Activated naive CD8-positive, alpha-beta T cell treated with anti-CD3 and anti-CD28 coated beads for 36 hours (primary cell): ENCODE measurements around the gene CABP5. TPM values are rescaled to one million over a fixed set of nuclear protein-coding genes. Genes with fewer than 3 reads are reported as not detected.

Experiments
- DNase-seq: peaks from one replicate; pipeline ENCODE4 v3.0.0; 2021
- H3K27ac Mint-ChIP-seq: one replicate; pipeline ENCODE4 v1.8.0; 2022; ENCODE audit warnings: mild to moderate bottlenecking, moderate library complexity, mixed read lengths
- H3K27me3 Mint-ChIP-seq: one replicate; pipeline ENCODE4 v1.8.0; 2022; ENCODE audit warnings: mild to moderate bottlenecking, mixed read lengths
- H3K36me3 Mint-ChIP-seq: one replicate; pipeline ENCODE4 v1.8.0; 2021; ENCODE audit warnings: mild to moderate bottlenecking, mixed read lengths
- H3K4me1 Mint-ChIP-seq: one replicate; pipeline ENCODE4 v1.8.0; 2021; ENCODE audit warnings: mixed read lengths
- H3K4me3 Mint-ChIP-seq: one replicate; pipeline ENCODE4 v1.8.0; 2022; ENCODE audit warnings: mild to moderate bottlenecking, moderate library complexity, mixed read lengths
- H3K9me3 Mint-ChIP-seq: one replicate; pipeline ENCODE4 v1.8.0; 2022; ENCODE audit warnings: mixed read lengths
- total RNA-seq, 2 experiments: library from RNA; stranded (reverse); gene quantifications; one replicate each; pipeline ENCODE4 v1.2.3, GENCODE V29; 2021

Gene CABP5
- total RNA-seq, 2 experiments from 2014 or later, result not detected

- H3K9me3 Mint-ChIP-seq, result no peaks in the 10 kb centered on the region
- DNase-seq, result no peak
- no peaks in the 10 kb centered on the region for H3K4me1 Mint-ChIP-seq
- H3K27me3 Mint-ChIP-seq, result peaks cover 14% of the 10 kb centered on the region
- H3K27ac Mint-ChIP-seq, result no peak overlapping the region
- H3K4me3 Mint-ChIP-seq, result no peak overlapping the region
- H3K36me3 Mint-ChIP-seq, result no peaks in the 10 kb centered on the region
These were observed 43.0 kb downstream of the CABP5 start for GRCh38 chr19:48000846-48001245.

GRCh38 chr19:47998800-47999199, 45.1 kb downstream of the CABP5 start:
- Mint-ChIP-seq H3K27me3 (peaks cover 15% of the 10 kb centered on the region), H3K4me3 (no peak overlapping the region), H3K4me1 (no peaks in the 10 kb centered on the region), H3K27ac (no peak overlapping the region), H3K36me3 (no peaks in the 10 kb centered on the region), H3K9me3 (no peaks in the 10 kb centered on the region)
- DNase-seq, result no peak

- Mint-ChIP-seq H3K36me3 (no peaks in the 10 kb centered on the region), H3K9me3 (no peaks in the 10 kb centered on the region), H3K27me3 (peaks cover 21% of the 10 kb centered on the region), H3K4me3 (no peak overlapping the region), H3K27ac (no peak overlapping the region), H3K4me1 (no peaks in the 10 kb centered on the region)
- no peak for DNase-seq
These were observed 47.6 kb downstream of the CABP5 start for GRCh38 chr19:47996230-47996727.

- no peak within 1 kb of the TSS for H3K27ac Mint-ChIP-seq
- no peaks in the 10 kb centered on the region for H3K4me1 Mint-ChIP-seq
- no peaks in the 10 kb centered on the region for H3K36me3 Mint-ChIP-seq
These were observed 49.6 kb downstream of the CABP5 start, which contains the start of gene ELSPBP1 for GRCh38 chr19:47994209-47994802. Gene ELSPBP1, plus strand, starts transcription at chr19:47994632. Its CDS starts 14,036 bp downstream, at chr19:48008668.

GRCh38 chr19:47992070-47992469, 51.8 kb downstream of the CABP5 start, which contains the start of gene BSPH1:
Gene BSPH1, minus strand, starts transcription at chr19:47992170. Its CDS starts 89 bp downstream, at chr19:47992081.
- no peak for DNase-seq

More at GRCh38 chr19:47994209-47994802, 49.6 kb downstream of the CABP5 start, which contains the start of gene ELSPBP1:
- no peaks in the 10 kb centered on the region for H3K9me3 Mint-ChIP-seq
- no peak for DNase-seq
- H3K27me3 Mint-ChIP-seq, result peaks cover 36% of the 10 kb centered on the region
- no peak within 1 kb of the TSS for H3K4me3 Mint-ChIP-seq

GRCh38 chr19:47991191-47991808, 52.6 kb downstream of the CABP5 start:
- no peak for DNase-seq
- no peak overlapping the region for H3K27ac Mint-ChIP-seq
- H3K4me3 Mint-ChIP-seq, result no peak overlapping the region
- no peaks in the 10 kb centered on the region for H3K4me1 Mint-ChIP-seq
- no peaks in the 10 kb centered on the region for H3K36me3 Mint-ChIP-seq
- no peaks in the 10 kb centered on the region for H3K9me3 Mint-ChIP-seq
- H3K27me3 Mint-ChIP-seq, result peaks cover 40% of the 10 kb centered on the region

More at GRCh38 chr19:47992070-47992469, 51.8 kb downstream of the CABP5 start, which contains the start of gene BSPH1:
- H3K27me3 Mint-ChIP-seq, result peaks cover 42% of the 10 kb centered on the region
- H3K4me1 Mint-ChIP-seq, result no peaks in the 10 kb centered on the region
- H3K36me3 Mint-ChIP-seq, result no peaks in the 10 kb centered on the region
- H3K4me3 Mint-ChIP-seq, result no peak within 1 kb of the TSS
- no peak within 1 kb of the TSS for H3K27ac Mint-ChIP-seq
- H3K9me3 Mint-ChIP-seq, result no peaks in the 10 kb centered on the region

Other genes with a start within 250 kb of the CABP5 start
- not detected for gene TPRX1, start 239.5 kb downstream of the CABP5 start, total RNA-seq
- not detected for gene CRX, start 222.1 kb downstream of the CABP5 start, total RNA-seq
- gene TPRX2, start 184.8 kb downstream of the CABP5 start, total RNA-seq, result not detected
- gene SULT2A1, start 157.8 kb downstream of the CABP5 start, total RNA-seq, result not detected
- not detected for gene BSPH1, start 51.9 kb downstream of the CABP5 start, total RNA-seq
- not detected for gene ELSPBP1, start 49.4 kb downstream of the CABP5 start, total RNA-seq
- 1 to 10 TPM; 2.0 to 2.5 TPM for gene PLA2G4C, start 66.7 kb upstream of the CABP5 start, total RNA-seq
- gene LIG1, start 126.3 kb upstream of the CABP5 start, total RNA-seq, result 100 to 1,000 TPM; 147 to 165 TPM
- 1 to 10 TPM; 7.3 to 7.7 TPM for gene ZSWIM9, start 126.6 kb upstream of the CABP5 start, total RNA-seq
- 100 to 1,000 TPM; 102 to 103 TPM for gene CARD8, start 211.8 kb upstream of the CABP5 start, total RNA-seq
- gene ZNF114, start 226.0 kb upstream of the CABP5 start, total RNA-seq, result under 1 TPM; 0.44 to 0.60 TPM